ENCODE measurements around the gene DNER.

Gene DNER

DNA sequence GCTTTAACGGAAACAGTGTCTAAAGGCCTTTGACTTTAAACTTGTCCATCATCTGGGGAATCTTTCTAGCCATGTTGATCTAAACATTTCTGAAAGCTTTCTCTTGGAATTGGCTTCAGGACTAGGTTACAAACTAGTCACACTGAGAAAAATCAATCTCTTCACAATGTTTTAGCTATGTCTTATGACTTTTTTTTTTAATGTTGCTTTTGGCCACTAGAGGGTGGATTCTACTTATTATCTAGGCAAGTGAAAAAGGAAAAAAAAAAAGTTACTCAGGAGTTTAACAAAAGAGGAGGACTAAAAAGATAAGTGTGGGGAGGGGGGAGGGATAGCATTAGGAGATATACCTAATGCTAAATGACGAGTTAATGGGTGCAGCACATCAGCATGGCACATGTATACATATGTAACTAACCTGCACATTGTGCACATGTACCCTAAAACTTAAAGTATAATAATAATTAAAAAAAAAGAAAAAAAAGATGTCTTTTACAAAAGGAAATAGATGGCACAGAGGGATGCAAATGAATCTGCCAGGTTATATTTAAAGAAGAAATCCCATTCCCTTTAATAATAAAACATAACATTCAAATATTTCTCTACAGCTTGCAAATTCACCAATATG, 282.9 kb downstream of the DNER start:
- DNase-seq, result no peak

DNA sequence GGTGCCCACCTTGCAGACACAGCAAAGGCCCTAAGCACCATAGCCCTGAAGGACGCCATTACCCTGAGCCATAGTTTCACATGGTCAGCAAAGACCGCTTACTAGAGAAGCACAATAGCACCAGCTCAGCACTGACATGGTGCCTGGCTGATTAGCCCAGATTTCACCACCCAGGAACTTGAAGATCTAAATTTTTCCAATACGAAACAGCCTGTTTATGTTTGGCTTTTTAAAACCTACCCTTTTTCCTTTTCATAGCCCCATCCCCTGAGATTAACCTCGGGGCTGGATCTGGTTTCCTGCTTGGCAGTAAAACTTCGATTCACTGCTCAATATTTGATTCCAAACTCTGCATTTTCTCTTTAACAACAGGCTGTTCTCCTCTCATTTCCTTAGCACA, 284.8 kb downstream of the DNER start:
- no peak for DNase-seq

DNA sequence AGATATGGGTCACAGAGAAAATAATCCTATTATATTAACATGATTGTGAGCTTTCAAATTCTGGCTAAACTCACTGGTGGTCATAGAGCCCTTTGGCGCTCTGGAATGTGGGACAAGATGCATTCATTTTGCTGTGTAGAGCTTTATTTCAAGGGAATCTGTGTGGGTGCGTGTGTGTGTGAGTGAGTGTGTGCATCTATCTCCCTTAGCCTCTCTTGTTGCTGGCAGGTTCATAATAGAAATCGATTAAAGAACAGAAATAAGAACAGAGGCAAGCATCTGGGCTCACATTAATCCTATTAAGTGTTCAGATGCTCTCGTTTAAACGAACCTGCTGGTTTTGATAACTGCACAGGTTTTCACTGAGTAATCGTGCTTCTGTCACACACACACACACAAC, 287.9 kb downstream of the DNER start:
- no peak for DNase-seq

DNA sequence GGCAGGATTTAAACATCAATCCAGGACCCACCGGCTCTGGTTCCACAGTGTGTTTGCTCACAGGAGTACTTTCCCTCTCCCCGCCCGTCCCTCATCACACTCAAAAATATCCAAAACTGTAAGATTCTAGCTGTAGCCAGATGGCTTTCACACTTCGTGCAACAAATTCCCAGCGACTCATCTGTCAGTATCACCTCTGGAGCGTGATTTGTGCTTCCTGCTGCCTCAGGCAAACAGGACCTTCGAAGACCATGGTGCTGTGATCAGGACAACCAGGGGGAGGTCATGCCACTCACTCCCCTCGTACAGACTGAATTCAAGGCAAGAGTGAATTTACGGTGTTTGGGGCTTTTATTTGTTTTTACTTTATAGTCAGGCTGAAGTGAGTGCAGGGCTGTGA, 288.8 kb downstream of the DNER start:
- no peak for DNase-seq

DNA sequence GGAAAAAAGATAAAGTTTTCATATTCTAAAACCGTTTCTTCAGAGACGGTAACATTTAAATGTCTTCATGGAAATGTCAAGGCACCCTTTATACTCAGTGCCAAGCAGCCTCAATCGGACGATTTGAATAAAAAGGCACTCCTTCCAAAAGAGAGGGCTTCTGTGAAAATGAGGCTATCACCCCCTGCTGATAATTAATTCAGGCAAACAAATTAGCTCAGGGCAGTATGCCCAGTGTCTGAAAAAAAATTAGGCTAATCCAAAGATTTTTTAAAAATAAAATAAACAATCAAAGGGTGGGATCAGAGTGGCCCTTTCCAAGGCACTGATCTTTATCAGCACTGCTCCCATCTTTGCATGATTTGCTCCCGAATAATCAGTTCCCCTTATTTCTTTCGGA, 292.3 kb downstream of the DNER start:
- DNase-seq, result no peak

DNA sequence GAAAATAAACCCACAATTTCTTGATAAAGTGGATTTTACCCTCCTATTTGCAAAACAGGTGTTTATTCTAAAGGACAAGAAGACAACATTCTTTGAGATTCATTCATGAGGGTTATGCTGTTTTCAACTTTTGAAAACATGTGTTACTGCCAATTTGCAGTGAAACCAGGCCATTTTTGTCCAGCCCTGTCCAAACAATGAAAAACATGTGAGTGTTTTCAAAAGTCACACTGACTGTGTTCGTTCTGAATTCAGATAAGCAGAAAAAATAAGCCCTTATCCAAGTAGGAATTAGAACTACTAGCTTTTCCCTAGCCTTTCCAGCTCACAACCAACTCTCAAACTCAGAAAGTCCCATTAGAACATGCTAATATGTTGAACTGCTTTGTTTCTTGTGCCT, 295.2 kb downstream of the DNER start:
- no peak for DNase-seq

DNA sequence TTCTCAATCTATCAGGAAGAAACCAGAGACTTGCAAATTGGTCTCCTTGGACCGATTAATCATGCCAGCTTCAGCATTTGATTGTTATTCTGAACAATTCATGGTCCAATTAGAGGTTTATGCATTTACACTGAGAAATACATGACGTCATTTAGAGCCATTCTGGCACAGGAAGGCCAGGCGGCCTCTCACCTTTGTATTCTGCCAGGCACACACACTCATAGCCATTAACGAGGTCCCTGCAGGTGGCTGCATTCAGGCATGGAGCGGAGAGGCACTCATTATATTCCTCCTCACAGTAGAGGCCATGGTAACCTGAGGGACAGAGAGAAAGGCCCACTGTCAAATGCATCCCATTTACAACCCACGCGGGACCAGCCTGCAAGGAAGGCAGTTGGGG, 296.4 kb downstream of the DNER start:
- no peak for DNase-seq

DNA sequence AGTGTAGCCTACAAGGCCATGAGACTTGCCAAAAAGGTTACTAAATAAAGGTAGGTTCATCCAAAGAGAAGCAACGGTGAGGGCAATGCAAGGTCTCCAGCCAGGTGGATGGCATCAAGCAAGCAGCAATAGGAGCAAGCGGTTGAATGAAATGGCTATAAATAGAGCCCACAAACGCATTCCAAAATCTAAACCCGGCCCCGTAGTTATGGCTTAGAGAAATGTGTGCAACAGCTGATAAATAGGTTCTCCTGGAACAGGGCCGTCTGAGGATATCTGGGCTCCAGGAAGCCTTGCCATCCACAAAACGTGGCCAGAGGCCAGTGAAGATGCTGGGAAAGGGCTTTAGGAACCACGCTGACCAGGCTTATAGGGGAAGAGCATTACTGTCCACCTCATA, 297.2 kb downstream of the DNER start:
- DNase-seq, result no peak

DNA sequence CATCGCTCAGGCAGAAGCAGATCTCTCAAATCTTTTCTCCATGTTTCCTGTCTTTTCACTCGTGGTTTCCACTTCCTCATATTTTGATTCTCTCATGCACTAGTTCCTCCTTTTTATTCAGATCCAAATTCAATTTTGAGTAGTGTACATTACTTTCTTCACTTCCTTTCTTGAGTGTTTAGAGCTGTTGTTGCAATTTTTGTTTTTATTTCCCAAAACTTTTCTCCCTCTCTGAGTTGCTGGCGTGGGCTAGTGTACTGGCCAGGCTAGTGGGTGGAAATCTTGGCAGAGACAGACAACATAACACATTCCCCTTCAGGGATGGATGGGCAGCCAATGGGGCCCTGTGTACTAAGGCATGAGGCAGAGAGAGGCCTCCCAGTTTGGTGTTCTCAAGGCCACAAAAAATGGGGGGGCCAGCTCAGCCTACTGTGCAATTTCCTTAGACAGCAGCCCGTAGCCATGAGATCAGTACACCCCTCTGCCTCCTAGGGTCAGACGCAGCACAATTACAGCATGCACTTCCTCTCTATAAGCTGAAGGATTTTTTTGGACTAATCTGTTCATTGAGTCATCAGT, 298.1 kb downstream of the DNER start:
- DNase-seq, result no peak

DNA sequence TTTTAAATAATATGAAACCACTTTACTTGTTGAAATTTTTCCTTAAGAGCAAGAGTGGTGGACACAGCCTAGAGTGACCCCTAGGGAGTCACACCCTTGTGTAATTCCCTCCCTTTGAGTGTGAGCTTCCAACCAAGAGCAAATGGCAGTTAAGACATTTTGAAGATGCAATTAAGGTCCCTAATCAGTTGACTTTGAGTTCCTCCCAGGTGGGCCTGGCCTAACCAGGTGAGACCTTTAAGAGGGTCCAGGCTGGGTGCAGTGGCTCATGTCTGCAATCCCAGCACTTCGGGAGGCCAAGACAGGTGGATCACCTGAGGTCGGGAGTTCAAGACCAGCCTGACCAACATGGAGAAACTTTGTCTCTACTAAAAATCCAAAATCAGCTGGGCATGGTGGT, 299.7 kb downstream of the DNER start:
- no peak for DNase-seq

DNA sequence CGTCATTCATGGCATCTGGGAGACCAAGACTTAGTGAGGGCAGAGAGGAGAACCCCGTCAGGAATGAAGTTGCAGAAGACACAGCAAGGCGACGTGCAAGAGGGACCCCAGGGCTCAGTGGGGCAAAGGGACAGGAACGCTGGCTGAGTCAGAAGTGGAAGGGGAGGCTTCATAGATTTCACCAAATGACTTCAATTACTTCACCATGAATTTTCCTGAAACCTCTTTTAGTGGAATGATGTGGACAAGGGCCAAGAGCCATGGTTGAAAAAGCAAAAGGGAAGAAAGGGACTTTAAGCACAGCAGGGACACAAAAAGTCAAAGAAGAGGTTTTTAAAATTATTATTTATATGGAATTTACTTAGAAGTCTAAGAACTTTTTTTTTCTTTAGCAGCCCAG, 301.7 kb downstream of the DNER start:
- no peak for DNase-seq

DNA sequence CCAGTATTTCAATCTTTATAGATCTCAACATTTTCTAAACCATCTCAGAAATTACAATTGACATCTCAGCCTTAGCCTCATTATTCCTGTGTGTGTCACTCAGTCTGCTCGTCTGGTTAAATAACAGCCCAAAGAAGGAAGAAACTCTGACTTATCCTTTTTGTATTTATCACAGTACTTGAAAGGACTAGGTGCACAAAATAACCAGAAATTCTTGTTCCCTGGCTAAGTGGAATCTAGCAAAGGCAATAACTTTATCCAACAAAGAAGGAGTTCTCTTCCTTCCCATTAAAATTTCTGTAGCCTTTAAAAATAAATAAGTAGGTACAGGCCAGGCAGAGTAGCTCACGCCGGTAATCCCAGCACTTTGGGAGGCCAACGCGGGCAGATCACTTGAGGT, 303.4 kb downstream of the DNER start:
- no peak for DNase-seq

DNA sequence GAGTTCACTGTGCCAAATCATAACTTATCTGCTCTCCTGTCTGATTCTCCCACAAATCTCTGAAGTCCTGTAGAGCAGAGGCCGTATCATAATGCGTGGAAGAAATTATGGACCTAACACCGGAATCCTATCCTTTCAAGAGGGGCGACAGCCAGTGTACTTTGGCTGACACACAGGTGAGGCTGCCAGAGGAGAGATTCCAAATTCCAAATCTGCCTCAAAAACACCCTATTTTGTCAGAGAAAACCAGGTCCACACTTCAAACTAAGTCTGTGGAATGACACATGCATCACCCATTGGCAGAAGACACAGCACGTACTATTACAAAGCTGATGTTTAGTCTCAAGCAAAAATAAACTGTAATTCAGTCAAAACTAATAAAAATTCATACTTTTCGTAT, 304.1 kb downstream of the DNER start:
- no peak for DNase-seq

DNA sequence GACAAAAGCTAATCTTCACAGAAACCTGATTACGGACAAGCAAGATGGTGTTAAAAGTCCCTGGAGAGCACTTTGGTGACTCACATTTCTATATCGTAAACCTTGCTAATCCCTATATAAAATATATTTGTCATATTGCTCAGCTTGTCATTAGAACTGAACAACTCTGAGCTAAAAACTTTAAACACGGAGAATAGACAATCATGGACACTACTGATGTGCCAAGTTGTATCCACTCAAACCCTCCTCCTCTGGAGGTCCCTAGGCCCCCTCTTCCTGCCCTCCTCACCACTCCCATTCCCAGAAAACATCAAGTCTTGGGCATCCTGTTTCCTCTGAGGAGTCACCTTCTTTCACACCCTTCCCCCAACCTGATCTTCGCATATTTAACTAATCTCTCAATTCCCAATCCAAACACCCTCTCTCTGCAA, 304.6 kb downstream of the DNER start:
- no peak for DNase-seq

DNA sequence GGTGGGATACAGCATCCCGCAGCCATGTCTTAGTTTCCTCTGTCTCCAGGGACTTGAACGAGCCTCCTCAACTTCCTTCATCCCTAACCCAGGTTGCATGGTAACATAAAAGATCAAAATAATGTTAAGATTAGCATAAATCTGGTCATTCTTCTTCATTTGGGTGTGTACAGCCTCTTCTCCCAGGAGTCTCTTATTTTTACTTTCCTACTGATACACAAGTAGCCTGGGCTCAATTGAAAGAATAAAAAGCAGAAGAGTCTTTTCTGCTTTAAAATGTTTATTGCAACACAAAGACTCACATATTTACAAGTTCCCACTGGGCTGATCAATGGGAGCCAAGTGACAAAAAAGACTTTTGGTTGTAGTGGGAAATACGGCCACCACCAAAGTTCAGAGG, 305.4 kb downstream of the DNER start:
- no peak for DNase-seq

DNA sequence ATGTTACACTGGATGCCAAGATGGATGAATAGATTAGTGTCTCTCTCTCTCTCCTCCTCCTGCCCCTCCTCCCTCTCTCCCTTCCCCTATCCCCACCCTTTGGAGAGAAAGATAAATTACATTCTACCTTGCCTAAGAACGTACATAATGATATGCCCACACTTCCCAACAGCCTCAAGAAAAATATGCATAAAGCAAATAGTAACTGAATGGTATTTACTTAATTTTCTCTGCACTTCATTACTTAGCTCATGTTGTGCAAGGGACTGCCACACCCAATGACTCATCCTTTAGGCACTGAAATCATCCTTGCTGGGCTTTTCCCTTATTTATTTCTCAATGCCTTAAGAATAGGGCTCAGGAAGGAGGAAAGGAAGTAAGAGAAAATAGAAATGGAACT, 306.0 kb downstream of the DNER start:
- no peak for DNase-seq

DNA sequence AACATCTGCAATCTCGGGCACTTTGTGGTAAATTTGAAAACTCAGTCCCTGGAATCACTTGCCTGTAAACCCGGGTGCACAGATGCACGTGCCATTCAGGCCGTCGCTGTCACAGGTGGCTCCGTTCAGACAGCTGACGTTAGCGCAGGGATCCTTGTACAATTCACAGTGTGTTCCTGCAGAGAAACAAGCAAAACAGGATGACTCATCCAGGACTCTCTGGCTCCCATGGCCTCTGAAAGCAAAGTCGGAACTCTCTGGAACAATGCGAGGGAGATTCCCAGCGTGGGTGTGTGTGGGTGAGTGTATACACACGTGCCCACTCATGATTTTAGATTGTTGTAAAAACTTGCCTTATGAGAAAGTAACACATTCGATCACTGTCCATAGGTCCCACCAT, 307.2 kb downstream of the DNER start:
- DNase-seq, result no peak

DNA sequence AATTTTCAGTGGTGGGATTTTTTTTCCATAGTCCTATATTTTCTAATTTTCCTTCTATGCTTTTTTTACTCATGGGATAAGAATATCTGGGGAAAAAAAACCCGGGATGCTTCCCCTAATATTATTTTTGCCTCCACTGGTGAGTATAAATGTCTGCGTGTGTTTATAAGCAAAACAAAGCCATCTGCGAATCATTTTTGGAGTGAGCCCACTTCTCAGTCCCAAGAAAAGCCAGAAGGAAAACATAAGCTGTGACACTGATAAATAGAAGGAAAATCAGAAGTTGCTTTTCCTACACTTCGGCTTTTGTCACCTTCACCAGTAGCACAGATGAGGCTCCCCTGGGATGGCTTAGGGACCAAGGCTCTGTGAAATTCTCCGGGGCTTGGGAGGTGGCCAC, 308.6 kb downstream of the DNER start:
- no peak for DNase-seq

DNA sequence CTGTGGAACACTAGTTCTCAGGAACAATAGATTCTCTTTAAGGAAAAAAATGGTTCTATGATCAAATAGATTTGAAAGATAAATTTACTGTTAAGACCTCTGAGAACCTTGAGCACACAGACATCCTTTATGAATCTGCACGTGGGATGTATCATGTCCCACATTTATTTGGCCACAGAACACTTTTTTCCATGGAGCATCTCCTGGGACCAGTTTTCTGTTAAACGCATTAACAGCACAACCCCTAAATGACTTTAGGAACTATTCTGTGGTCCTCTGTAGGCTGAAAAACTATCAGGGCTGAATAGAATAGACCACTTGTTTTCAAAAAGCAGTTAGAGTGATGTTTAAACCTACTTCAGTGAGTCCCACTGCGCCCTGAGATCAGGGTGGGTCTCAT, 311.1 kb downstream of the DNER start:
- DNase-seq, result no peak

DNA sequence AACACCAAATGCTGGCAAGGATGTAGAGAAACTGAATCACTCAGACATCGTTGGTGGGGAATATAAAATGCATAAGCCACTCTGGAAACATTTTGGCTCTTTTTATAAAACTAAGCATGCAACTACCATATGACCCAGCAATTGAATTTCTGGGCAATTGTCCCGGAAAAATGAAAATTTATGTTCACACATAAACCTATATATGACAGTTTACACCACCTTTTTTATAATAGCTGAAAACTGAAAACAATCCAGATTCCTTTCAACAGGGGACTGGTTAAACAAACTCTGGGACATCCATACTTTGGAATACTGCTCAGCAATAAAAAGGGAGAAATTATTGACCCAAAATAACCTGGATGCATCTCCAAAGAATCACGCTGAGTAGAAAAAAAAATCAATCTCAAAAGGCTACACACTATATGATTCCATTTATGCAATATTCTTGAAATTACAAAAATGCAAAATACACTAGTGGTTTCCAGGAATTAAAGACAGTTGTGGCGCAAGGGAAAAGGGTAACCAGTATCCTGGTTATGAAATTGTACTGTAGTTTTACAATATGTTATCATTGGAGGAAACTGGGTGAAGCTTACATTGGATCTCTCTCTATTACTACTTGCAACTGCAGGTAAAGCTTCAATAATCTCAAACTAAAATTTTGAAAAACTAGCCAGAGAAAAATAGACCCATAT, 313.0 kb downstream of the DNER start:
- DNase-seq, result no peak

DNA sequence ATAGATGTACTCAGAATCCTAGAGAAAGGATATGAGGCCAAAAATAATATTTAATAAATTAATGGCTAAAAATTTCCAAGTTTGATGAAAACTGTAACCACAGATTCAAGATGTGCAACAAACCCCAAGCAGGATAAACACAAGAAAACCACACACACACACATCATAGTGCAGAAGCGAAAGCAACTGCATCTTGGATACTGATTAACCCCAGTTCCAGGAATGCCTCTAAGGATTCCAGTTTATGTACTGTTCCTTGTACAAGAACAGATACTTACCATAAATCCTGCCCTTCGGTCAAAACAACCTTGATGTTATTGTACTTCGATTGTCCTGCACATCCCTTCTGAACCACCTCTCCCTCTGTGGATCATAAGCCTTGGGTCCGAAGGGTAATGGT, 320.4 kb downstream of the DNER start:
- DNase-seq, result no peak

DNA sequence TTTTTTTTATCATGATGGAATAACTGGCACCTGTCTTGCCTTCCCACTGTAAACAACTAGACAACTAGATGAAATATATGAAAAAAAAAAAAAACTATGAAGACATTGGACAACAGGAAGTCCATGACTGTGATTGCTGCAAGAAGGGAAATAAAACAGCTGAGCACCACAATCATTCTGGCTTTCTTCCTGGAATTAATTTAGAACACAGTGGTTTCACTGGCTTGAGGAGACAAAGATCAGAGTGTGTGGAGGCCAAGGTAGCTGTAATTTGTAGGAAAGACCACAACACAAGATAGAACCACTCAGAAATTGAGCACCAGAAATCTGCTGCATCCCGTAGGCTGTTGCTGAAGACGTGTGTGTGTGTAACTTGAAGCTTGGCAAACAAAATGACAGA, 322.2 kb downstream of the DNER start:
- DNase-seq, result no peak

DNA sequence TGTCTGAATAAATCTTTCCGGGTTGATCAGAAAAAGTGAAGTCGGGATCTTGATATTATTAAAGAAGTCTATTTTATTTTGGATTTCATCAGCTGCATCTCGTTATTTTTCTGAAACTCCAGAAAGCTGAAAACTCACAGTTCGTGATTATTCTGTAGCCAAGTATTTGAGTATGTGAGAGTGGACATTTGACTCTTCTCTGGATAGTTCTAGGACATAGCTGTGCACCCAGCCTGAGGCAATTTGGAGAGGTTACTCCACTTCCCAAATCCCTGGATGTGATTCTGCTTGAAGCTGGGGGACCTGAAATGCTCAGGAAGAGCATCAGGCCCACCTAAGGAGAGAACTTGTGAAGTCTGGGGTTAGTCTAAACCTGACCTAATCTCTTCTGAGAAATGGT, 325.6 kb downstream of the DNER start:
- DNase-seq, result no peak

DNA sequence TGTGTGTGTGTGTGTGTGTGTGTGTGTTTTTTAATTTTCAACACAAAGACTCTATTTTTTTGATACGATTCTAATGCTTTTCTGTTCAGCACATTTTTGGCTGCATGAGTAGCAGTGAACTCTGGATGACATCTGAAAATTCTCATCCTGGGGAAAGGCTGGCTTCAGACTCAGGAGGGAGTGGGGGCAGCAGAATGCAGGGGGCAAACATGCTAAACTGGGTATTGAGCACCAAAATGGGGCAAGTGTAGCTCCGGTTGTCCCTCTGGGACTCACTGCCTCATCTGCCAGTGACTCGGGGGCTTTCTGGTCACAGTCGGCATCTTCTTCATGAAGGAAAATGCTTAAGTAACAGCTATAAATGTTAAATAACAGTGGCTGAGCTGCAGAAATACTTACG, 326.5 kb downstream of the DNER start:
- DNase-seq, result no peak

DNA sequence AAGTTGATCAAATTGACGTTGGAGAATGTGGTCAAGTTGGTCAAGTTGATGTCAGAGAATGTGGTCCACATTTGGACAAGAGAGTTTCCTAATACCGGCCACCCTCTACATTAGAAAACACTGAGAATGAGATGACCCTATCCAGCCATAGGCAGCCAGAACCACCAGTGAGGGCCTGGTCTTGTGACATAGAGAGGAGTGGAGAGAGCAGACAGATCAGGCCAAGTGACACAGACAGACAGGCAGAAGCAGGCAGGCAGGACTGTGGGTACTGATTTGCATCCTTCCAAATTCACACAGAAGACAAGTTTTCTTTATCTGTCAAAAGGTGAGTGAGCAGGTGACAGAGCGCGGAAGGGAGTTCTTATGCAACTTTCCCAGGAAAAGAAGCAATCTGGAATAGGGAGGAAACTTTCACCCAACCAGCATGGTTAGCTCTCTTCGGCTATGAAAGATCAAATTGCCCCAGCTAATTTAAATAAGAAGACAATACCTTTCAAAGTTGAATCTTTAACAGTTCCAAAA, 334.2 kb downstream of the DNER start:
- no peak for DNase-seq
